Heart left ventricle (tissue), 16 donors: Measurements from ENCODE around the gene ANXA11. TPM values are rescaled to one million over a fixed set of nuclear protein-coding genes. Genes with fewer than 3 reads are reported as not detected.
"Not testable (repeated sequence)": the region's sequence is repeated elsewhere in the genome, so short reads cannot be mapped to it uniquely, and the experiment has no call there.

ENCODE experiments used
- ATAC-seq, 4 donors: fragments of 200-7000 bp; cut with Tn5 transposase; one replicate each; pipeline ENCODE4 v1.9.1; 2020 to 2022; ENCODE audit warnings: moderate library complexity in 4 of 4, mild to moderate bottlenecking in 3 of 4, moderate number of reproducible peaks in 1 of 4
- DNase-seq, 5 donors: peaks; one replicate each; pipeline ENCODE4 v3.0.0-alpha.2; 2020
- H3K27ac ChIP-seq, 12 donors: fragments of 200-600 bp; sonication (generic) in 4 of 12; one replicate each; pipeline versions ENCODE4 v1.5.0 to v1.8.0; 2016 to 2022; ENCODE audit warnings: mild to moderate bottlenecking in 2 of 12
- H3K27me3 ChIP-seq, 9 donors: fragments of 200-600 bp; sonication (generic) in 2 of 9; one replicate each; pipeline versions ENCODE4 v1.5.1 to v1.8.0; 2016 to 2022; ENCODE audit warnings: mild to moderate bottlenecking in 3 of 9
- H3K36me3 ChIP-seq, 9 donors: fragments of 200-600 bp; sonication (generic) in 2 of 9; one replicate each; pipeline versions ENCODE4 v1.5.0 to v1.8.0; 2018 to 2022; ENCODE audit warnings: mild to moderate bottlenecking in 2 of 9
- H3K4me1 ChIP-seq, 12 donors: fragments of 200-600 bp; sonication (generic) in 4 of 12; one replicate each; pipeline versions ENCODE4 v1.5.0 to v1.8.0; 2016 to 2022; ENCODE audit warnings: mild to moderate bottlenecking in 3 of 12
- H3K4me3 ChIP-seq, 12 donors: fragments of 200-600 bp; sonication (generic) in 4 of 12; one replicate each; pipeline versions ENCODE4 v1.5.0 to v1.8.0; 2017 to 2022; ENCODE audit warnings: mild to moderate bottlenecking in 9 of 12, moderate library complexity in 4 of 12
- H3K9me3 ChIP-seq, 12 donors: fragments of 200-600 bp; sonication (generic) in 4 of 12; one replicate each; pipeline versions ENCODE4 v1.5.0 to v1.8.0; 2016 to 2022; ENCODE audit warnings: mild to moderate bottlenecking in 1 of 12
- CTCF ChIP-seq, 12 donors: fragments of 200-600 bp; sonication (generic) in 4 of 12; IDR thresholded peaks; one replicate each; pipeline versions ENCODE4 v1.5.0 to v1.8.0; 2018 to 2022; ENCODE audit warnings: antibody characterized with exemption in 12 of 12, mild to moderate bottlenecking in 5 of 12
- POLR2A ChIP-seq, 2 donors: fragments of 450-650 bp; IDR thresholded peaks; one replicate each; pipeline ENCODE4 v1.6.1; 2017; ENCODE audit warnings: antibody characterized with exemption in 2 of 2, mild to moderate bottlenecking in 2 of 2, moderate library complexity in 2 of 2
- WGBS, 4 donors: extraction: QIAGEN DNeasy Blood & Tissue Kit in 2 of 4; methylation state at CpG; one replicate each; pipeline versions ENCODE4 v1.1.5 to v1.1.7; 2013 to 2018; 5-methylcytosine and 5-hydroxymethylcytosine counted together
- intact Hi-C, 10 donors: fragments of 100-400 bp; cut with DNase I; formaldehyde crosslinking; loops; one replicate each; pipeline versions ENCODE4 v1.11.1 to v1.14.2; 2022
- polyA plus RNA-seq, 2 donors: library from polyadenylated mRNA; stranded (reverse); fragments of 200-250 nt; gene quantifications; one replicate each; pipeline ENCODE4 v1.2.3, GENCODE V29; 2013
- total RNA-seq, 9 donors: library from RNA; depleted of rRNA in 2 of 9; stranded (reverse); fragments of >200 nt in 2 of 9; fragmentation: NEBNext Ultra II Directional in 3 of 9; extraction: Animal tissue kit (Norgen Biotek cat#: 25700) in 3 of 9; gene quantifications; one replicate each; pipeline versions ENCODE4 v1.1.0 to v1.2.4, GENCODE V29; 2016 to 2023
- donor health status: ischemic (EF 13 %, LVEDD 7.1; RV severe dilation, severe dysfunction).
- donor health status: healthy with polysubstance abuse.
- donor health status: DM: no; HTN: yes; CAD: no.
- donor health status: DM: no; HTN: no; CAD: no.
- donor health status: ischemic (EF 25% LVEDD 6.9; RV normal size, moderate dysfunction).
- donor health status: ischemic (EF 25% LVEDD 5.7; RV mildly dilated, moderate dysfunction).
- donor health status: healthy.
- donor health status: DM: yes; HTN: yes; CAD: no.
- donor health status: ischemic (EF 35%, LVEDD 5.7; RV mildly dilated, moderate dysfunction).
- donor health status: nonischemic (EF 11% LVEDD 7.7; RV severe dilation, severe dysfunction).
- donor health status: DM: yes; HTN: yes; CAD: no.
- donor health status: PGD.
- donor health status: ischemic (EF 29% LVEDD 5.4; RV normal size, mild dysfunction).
- donor health status: nonischemic (EF 23%, LVEDD 6.1; RV moderate dilation, normal function).

The ANXA11 gene
- total and polyA plus RNA-seq, 11 donors, result 152 to 487 (median 368) TPM

GRCh38 chr10:80233871-80234270 lies 28.5 kb upstream of the ANXA11 start:
- WGBS, 4 donors, result 43 to 58% (median 46%) methylated on average over 1 of the region's 1 CpG
- not testable (repeated sequence) for ATAC-seq

GRCh38 chr10:80226723-80227122 lies 21.4 kb upstream of the ANXA11 start:
- peak in 1 of 4 donors; percentile 38 for ATAC-seq
- H3K9me3 ChIP-seq, DNase-seq, H3K36me3 ChIP-seq, H3K27ac ChIP-seq, H3K4me3 ChIP-seq, H3K4me1 ChIP-seq, H3K27me3 ChIP-seq: not testable (repeated sequence)
- intact Hi-C loops, result loop anchor here in 1 of 10 donors (5.0 kb wide), 1 partner anchor 169 kb away; no protein-coding TSS in a partner anchor
- WGBS, 4 donors, result 75 to 87% (median 79%) methylated on average over 4 of the region's 4 CpGs

More at GRCh38 chr10:80233871-80234270, 28.5 kb upstream of the ANXA11 start:
- intact Hi-C loops, H3K36me3 ChIP-seq, H3K4me1 ChIP-seq, H3K27ac ChIP-seq, DNase-seq, H3K27me3 ChIP-seq, H3K9me3 ChIP-seq, H3K4me3 ChIP-seq: not testable (repeated sequence)

GRCh38 chr10:80223031-80223419 lies 17.7 kb upstream of the ANXA11 start:
- ATAC-seq, H3K4me3 ChIP-seq, H3K36me3 ChIP-seq, H3K27ac ChIP-seq, H3K4me1 ChIP-seq, H3K9me3 ChIP-seq, DNase-seq, H3K27me3 ChIP-seq: not testable (repeated sequence)
- intact Hi-C loops, result loop anchor here in 4 of 10 donors (5.0 kb wide), 2 partner anchors 81 to 166 kb away; no protein-coding TSS in a partner anchor
- 60 to 83% (median 62%) methylated on average over 2 of the region's 5 CpGs; no CpG with 5 or more reads in 1 of the 4 donors for WGBS, 4 donors

GRCh38 chr10:80218878-80219277 lies 13.5 kb upstream of the ANXA11 start:
- not testable (repeated sequence) for ATAC-seq, H3K36me3 ChIP-seq, H3K27ac ChIP-seq, H3K4me1 ChIP-seq, DNase-seq, H3K4me3 ChIP-seq, H3K27me3 ChIP-seq, H3K9me3 ChIP-seq
- intact Hi-C loops, result loop anchor here in 1 of 10 donors (10.0 kb wide), 1 partner anchor 164 kb away; no protein-coding TSS in a partner anchor
- WGBS, 4 donors, result 90 to 100% (median 96%) methylated on average over 1 of the region's 1 CpG

GRCh38 chr10:80214368-80214982 lies 9.1 kb upstream of the ANXA11 start:
- DNase-seq, H3K27me3 ChIP-seq, H3K9me3 ChIP-seq, H3K36me3 ChIP-seq, H3K4me1 ChIP-seq, H3K4me3 ChIP-seq, ATAC-seq, H3K27ac ChIP-seq: not testable (repeated sequence)
- 76 to 86% (median 84%) methylated on average over 5 of the region's 5 CpGs for WGBS, 4 donors
- intact Hi-C loops, result loop anchor here in 1 of 10 donors (10.0 kb wide), 1 partner anchor 160 kb away; no protein-coding TSS in a partner anchor

GRCh38 chr10:80212535-80213115 lies 7.3 kb upstream of the ANXA11 start:
- not testable (repeated sequence) for ATAC-seq, H3K36me3 ChIP-seq, H3K27ac ChIP-seq, H3K27me3 ChIP-seq, H3K4me1 ChIP-seq, H3K9me3 ChIP-seq, H3K4me3 ChIP-seq, DNase-seq
- intact Hi-C loops, result loop anchor here in 1 of 10 donors (10.0 kb wide), 1 partner anchor 158 kb away; no protein-coding TSS in a partner anchor
- WGBS, 4 donors, result 59 to 79% (median 68%) methylated on average over 4 of the region's 4 CpGs

GRCh38 chr10:80211786-80212185 lies 6.4 kb upstream of the ANXA11 start:
- WGBS, 4 donors, result 80 to 86% (median 83%) methylated on average over 6 of the region's 6 CpGs
- TF ChIP-seq POLR2A (IDR thresholded peaks at IDR 0.05) (no peak), CTCF (IDR thresholded peaks at IDR 0.05) (no peak)

More at GRCh38 chr10:80211786-80212185, 6.4 kb upstream of the ANXA11 start:
- intact Hi-C loops, result loop anchor here in 1 of 10 donors (10.0 kb wide), 1 partner anchor 157 kb away; no protein-coding TSS in a partner anchor
- Histone ChIP-seq H3K4me1 (peaks cover 0 to 13% (median 4%) of the 10 kb centered on the region in 12 donors), H3K9me3 (no peaks in the 10 kb centered on the region), H3K27ac (no peak overlapping the region), H3K4me3 (no peak overlapping the region), H3K27me3 (no peaks in the 10 kb centered on the region), H3K36me3 (no peaks in the 10 kb centered on the region)
- ATAC-seq (no peak), DNase-seq (no peak)
